Activated T-cell treated with anti-CD3 and anti-CD28 coated beads, Interleukin-2, amount 50 U/mL, for 24 hours (primary cell): ENCODE results near the gene ACADL.

ENCODE experiments used
- DNase-seq: peaks from one replicate; pipeline ENCODE4 v3.0.0-alpha.2; 2020
- H3K27ac Mint-ChIP-seq: 2 replicates; pipeline ENCODE4 v1.8.0; 2020; ENCODE audit warnings: mild to moderate bottlenecking, mixed read lengths
- H3K27me3 Mint-ChIP-seq: 2 replicates; pipeline ENCODE4 v1.8.0; 2020; ENCODE audit warnings: mixed read lengths
- H3K36me3 Mint-ChIP-seq: 2 replicates; pipeline ENCODE4 v1.8.0; 2020; ENCODE audit warnings: low read depth, mixed read lengths
- H3K4me1 Mint-ChIP-seq: 2 replicates; pipeline ENCODE4 v1.8.0; 2020; ENCODE audit warnings: low read depth, mixed read lengths
- H3K4me3 Mint-ChIP-seq: 2 replicates; pipeline ENCODE4 v1.8.0; 2020; ENCODE audit warnings: mild to moderate bottlenecking, moderate library complexity, mixed read lengths
- H3K9me3 Mint-ChIP-seq: 2 replicates; pipeline ENCODE4 v1.8.0; 2020; ENCODE audit warnings: mixed read lengths

Gene ACADL

GRCh38 chr2:210227290-210228088 is 2.2 kb upstream of the ACADL start:
- Mint-ChIP-seq H3K36me3 (no peaks in the 10 kb centered on the region), H3K4me3 (no peak overlapping the region), H3K9me3 (no peaks in the 10 kb centered on the region), H3K27me3 (peaks cover 61% of the 10 kb centered on the region), H3K4me1 (peaks cover 10% of the 10 kb centered on the region), H3K27ac (no peak overlapping the region)
- no peak for DNase-seq

DNA sequence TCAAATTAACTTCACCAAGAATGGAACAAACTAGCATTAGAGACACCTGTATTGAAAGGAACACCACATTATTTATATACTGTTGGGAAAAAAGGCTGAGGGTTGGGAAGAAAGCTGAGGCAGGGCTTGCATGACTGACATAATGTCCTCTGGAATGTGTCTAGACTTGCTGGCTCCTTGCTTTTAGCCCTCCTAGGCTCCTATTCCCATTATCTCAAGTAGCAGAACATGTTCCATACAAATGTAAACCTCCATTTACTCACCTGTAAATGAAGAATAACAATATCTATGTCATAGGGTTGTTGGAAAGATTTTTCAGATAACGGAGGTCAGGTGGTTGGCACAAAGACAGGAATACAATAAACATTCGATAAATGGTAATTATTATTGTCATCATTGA is 976 bp upstream of the ACADL start:
- H3K27me3 Mint-ChIP-seq, result peaks cover 70% of the 10 kb centered on the region

DNA sequence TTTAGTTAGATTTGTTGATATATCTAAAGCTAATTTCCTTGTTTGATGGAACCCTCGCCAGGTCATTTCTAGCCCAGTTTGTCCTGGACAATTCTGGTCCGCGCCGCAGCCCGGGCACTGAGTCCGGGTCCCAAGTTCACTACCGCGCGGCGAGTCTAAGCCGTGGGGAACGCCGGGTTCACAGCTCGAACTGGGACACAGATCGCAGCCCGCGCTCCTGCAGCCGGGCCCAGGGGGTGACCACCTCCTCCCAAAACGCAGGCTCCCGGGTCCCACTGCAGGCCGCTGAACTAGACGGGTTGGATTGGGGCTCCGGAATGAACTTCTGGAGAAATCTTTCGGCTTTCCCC is 681 bp downstream of the ACADL start:
- H3K36me3 Mint-ChIP-seq, result no peaks in the 10 kb centered on the region
- H3K4me3 Mint-ChIP-seq, result peak overlapping the region; percentile 34
- H3K9me3 Mint-ChIP-seq, result no peaks in the 10 kb centered on the region
- peaks cover 10% of the 10 kb centered on the region for H3K4me1 Mint-ChIP-seq
- DNase-seq, result no peak
- H3K27ac Mint-ChIP-seq, result no peak overlapping the region
- H3K27me3 Mint-ChIP-seq, result peaks cover 77% of the 10 kb centered on the region

More for the DNA sequence above, 976 bp upstream of the ACADL start:
- H3K27ac Mint-ChIP-seq, result no peak overlapping the region
- no peak overlapping the region for H3K4me3 Mint-ChIP-seq
- H3K4me1 Mint-ChIP-seq, result peaks cover 10% of the 10 kb centered on the region
- H3K36me3 Mint-ChIP-seq, result no peaks in the 10 kb centered on the region
- no peak for DNase-seq
- no peaks in the 10 kb centered on the region for H3K9me3 Mint-ChIP-seq

GRCh38 chr2:210215120-210215519 is 10.1 kb downstream of the ACADL start:
- no peak for DNase-seq
- H3K4me3 Mint-ChIP-seq, result no peak overlapping the region
- H3K9me3 Mint-ChIP-seq, result no peaks in the 10 kb centered on the region
- no peaks in the 10 kb centered on the region for H3K36me3 Mint-ChIP-seq
- peaks cover 11% of the 10 kb centered on the region for H3K27me3 Mint-ChIP-seq
- H3K27ac Mint-ChIP-seq, result no peak overlapping the region
- no peaks in the 10 kb centered on the region for H3K4me1 Mint-ChIP-seq

- DNase-seq, result no peak
- H3K9me3 Mint-ChIP-seq, result no peaks in the 10 kb centered on the region
- peaks cover 16% of the 10 kb centered on the region for H3K27me3 Mint-ChIP-seq
- H3K4me3 Mint-ChIP-seq, result no peak overlapping the region
- no peaks in the 10 kb centered on the region for H3K36me3 Mint-ChIP-seq
- H3K27ac Mint-ChIP-seq, result no peak overlapping the region
- no peaks in the 10 kb centered on the region for H3K4me1 Mint-ChIP-seq
Observed at GRCh38 chr2:210210185-210210584, 15.1 kb downstream of the ACADL start.

- no peak for DNase-seq
- Mint-ChIP-seq H3K4me1 (no peaks in the 10 kb centered on the region), H3K4me3 (no peak overlapping the region), H3K36me3 (no peaks in the 10 kb centered on the region), H3K27me3 (peaks cover 18% of the 10 kb centered on the region), H3K9me3 (no peaks in the 10 kb centered on the region), H3K27ac (no peak overlapping the region)
Observed at GRCh38 chr2:210207929-210208328, 17.3 kb downstream of the ACADL start.

DNA sequence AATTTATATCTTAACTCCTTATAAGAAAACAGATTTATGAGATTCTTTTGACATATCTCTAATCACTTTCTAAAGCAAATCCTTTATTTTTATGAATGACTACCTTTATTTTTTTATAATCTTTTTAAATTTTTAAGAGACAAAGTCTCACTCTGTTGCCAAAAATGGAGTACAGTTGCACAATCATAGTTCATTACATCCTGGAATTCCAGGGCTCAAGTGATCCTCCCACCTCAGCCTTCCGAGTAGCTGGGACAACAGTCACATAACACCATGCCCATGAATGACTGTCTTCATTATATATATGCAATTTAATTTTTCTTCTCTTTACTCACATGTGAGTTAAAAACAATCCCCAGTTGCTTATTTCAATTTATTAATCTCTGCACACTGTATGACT is 21.7 kb downstream of the ACADL start:
- H3K27me3 Mint-ChIP-seq, result peaks cover 24% of the 10 kb centered on the region
- no peaks in the 10 kb centered on the region for H3K4me1 Mint-ChIP-seq
- H3K9me3 Mint-ChIP-seq, result no peaks in the 10 kb centered on the region
- no peak for DNase-seq
- no peak overlapping the region for H3K27ac Mint-ChIP-seq
- no peak overlapping the region for H3K4me3 Mint-ChIP-seq
- H3K36me3 Mint-ChIP-seq, result no peaks in the 10 kb centered on the region

DNA sequence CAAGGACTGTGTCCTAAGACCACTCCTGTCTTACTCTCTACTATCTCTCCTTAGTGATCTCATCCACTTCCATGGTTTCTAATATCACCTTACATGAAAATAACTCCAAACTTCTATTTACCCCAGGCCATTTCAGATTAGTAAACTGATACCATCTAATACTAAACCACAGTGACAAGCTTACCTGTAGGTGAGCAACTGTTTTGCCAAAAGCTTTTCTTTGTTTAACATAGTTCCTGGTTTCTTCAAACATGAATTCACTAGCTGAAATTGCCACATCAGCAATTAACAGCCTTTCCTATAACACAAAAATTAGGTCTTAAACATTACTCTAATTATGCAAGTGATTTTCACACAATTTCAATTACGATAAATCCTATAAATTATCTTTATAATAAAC is 22.1 kb downstream of the ACADL start:
- H3K9me3 Mint-ChIP-seq, result no peaks in the 10 kb centered on the region
- no peaks in the 10 kb centered on the region for H3K36me3 Mint-ChIP-seq
- H3K4me1 Mint-ChIP-seq, result no peaks in the 10 kb centered on the region
- H3K27ac Mint-ChIP-seq, result no peak overlapping the region
- H3K4me3 Mint-ChIP-seq, result no peak overlapping the region
- no peak for DNase-seq
- peaks cover 24% of the 10 kb centered on the region for H3K27me3 Mint-ChIP-seq

DNA sequence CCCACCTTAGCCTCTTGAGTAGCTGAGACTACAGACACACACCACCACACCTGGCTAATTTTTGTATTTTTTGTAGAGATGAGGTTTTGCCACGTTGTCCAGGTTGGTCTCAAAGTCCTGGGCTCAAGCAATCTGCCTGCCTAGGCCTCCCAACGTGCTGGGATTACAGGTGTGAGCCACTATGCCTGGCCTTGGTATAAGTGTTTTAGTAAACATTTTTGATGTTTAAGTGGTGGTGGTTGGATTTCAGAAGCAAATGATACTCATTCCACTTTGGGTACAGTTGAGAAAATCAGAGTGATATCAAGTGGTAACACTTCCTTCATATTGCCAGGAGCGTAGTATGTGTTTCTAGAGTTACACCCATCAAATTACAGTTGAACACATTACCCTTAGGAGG is 25.4 kb downstream of the ACADL start:
- no peak overlapping the region for H3K4me3 Mint-ChIP-seq
- no peak overlapping the region for H3K27ac Mint-ChIP-seq
- H3K9me3 Mint-ChIP-seq, result no peaks in the 10 kb centered on the region
- no peak for DNase-seq
- no peaks in the 10 kb centered on the region for H3K4me1 Mint-ChIP-seq
- no peaks in the 10 kb centered on the region for H3K36me3 Mint-ChIP-seq
- H3K27me3 Mint-ChIP-seq, result peaks cover 11% of the 10 kb centered on the region

GRCh38 chr2:210199186-210199765 is 26.0 kb downstream of the ACADL start:
- peaks cover 11% of the 10 kb centered on the region for H3K27me3 Mint-ChIP-seq
- no peaks in the 10 kb centered on the region for H3K9me3 Mint-ChIP-seq
- H3K36me3 Mint-ChIP-seq, result no peaks in the 10 kb centered on the region
- H3K4me1 Mint-ChIP-seq, result no peaks in the 10 kb centered on the region
- no peak overlapping the region for H3K4me3 Mint-ChIP-seq
- no peak for DNase-seq
- H3K27ac Mint-ChIP-seq, result no peak overlapping the region

- Mint-ChIP-seq H3K36me3 (no peaks in the 10 kb centered on the region), H3K4me3 (no peak overlapping the region), H3K27ac (no peak overlapping the region), H3K27me3 (peaks cover 11% of the 10 kb centered on the region), H3K4me1 (no peaks in the 10 kb centered on the region), H3K9me3 (no peaks in the 10 kb centered on the region)
- no peak for DNase-seq
Observed at GRCh38 chr2:210198326-210198725, 26.9 kb downstream of the ACADL start.

- Mint-ChIP-seq H3K27me3 (peaks cover 7% of the 10 kb centered on the region), H3K4me3 (no peak overlapping the region), H3K36me3 (no peaks in the 10 kb centered on the region), H3K27ac (no peak overlapping the region), H3K9me3 (no peaks in the 10 kb centered on the region), H3K4me1 (no peaks in the 10 kb centered on the region)
- DNase-seq, result no peak
Observed at GRCh38 chr2:210197720-210198119, 27.5 kb downstream of the ACADL start.

GRCh38 chr2:210195101-210195852 is 30.0 kb downstream of the ACADL start:
- no peaks in the 10 kb centered on the region for H3K27me3 Mint-ChIP-seq
- H3K27ac Mint-ChIP-seq, result no peak overlapping the region
- no peaks in the 10 kb centered on the region for H3K36me3 Mint-ChIP-seq
- H3K9me3 Mint-ChIP-seq, result no peaks in the 10 kb centered on the region
- no peaks in the 10 kb centered on the region for H3K4me1 Mint-ChIP-seq
- no peak for DNase-seq
- no peak overlapping the region for H3K4me3 Mint-ChIP-seq

GRCh38 chr2:210190345-210190744 is 34.9 kb downstream of the ACADL start:
- H3K36me3 Mint-ChIP-seq, result no peaks in the 10 kb centered on the region
- H3K27ac Mint-ChIP-seq, result no peak overlapping the region
- H3K27me3 Mint-ChIP-seq, result peaks cover 7% of the 10 kb centered on the region
- peaks cover 2% of the 10 kb centered on the region for H3K4me1 Mint-ChIP-seq
- H3K4me3 Mint-ChIP-seq, result no peak overlapping the region
- no peak for DNase-seq
- H3K9me3 Mint-ChIP-seq, result peaks cover 11% of the 10 kb centered on the region
